ENCODE data around the gene SLC25A43.
"Not testable (repeated sequence)": the region's sequence is repeated elsewhere in the genome, so short reads cannot be mapped to it uniquely, and the experiment has no call there.

Gene SLC25A43

GRCh38 chrX:119398974-119399771 is at the start of gene SLC25A43:
Gene SLC25A43, plus strand, starts transcription at chrX:119399336. Its CDS starts 68 bp downstream, at chrX:119399404.
- in situ Hi-C loops (cut with MboI; ENCODE audit: low sequenced_read_pairs) = no loop called here

- in situ Hi-C loops (cut with MboI; ENCODE audit: low sequenced_read_pairs) = no loop called here
These were observed 39.3 kb upstream of the SLC25A43 start for GRCh38 chrX:119359618-119360382.

DNA sequence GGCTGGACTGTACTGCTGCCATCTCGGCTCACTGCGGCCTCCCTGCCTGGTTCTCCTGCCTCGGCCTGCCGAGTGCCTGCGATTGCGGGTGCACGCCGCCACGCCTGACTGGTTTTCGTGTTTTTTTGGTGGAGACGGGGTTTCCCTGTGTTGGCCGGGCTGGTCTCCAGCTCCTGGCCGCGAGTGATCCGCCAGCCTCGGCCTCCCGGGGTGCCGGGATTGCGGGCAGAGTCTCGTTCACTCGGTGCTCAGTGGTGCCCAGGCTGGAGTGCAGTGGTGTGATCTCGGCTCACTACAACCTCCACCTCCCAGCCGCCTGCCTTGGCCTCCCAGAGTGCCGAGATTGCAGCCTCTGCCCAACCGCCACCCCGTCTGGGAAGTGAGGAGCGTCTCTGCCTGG is 37.7 kb upstream of the SLC25A43 start:
- in situ Hi-C loops (cut with MboI; ENCODE audit: low sequenced_read_pairs) = not testable (repeated sequence)

DNA sequence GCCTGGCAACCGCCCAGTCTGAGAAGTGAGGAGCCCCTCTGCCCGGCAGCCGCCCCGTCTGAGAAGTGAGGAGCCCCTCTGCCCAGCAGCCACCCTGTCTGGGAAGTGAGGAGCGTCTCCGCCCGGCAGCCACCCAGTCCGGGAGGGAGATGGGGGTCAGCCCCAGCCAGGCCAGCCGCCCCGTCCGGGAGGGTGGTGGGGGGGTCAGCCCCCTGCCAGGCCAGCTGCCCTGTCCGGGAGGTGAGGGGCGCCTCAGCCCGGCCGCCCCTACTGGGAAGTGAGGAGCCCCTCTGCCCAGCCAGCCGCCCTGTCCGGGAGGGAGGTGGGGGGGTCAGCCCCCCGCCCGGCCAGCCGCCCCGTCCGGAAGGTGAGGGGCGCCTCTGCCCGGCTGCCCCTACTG is 37.1 kb upstream of the SLC25A43 start:
- in situ Hi-C loops (cut with MboI; ENCODE audit: low sequenced_read_pairs) = not testable (repeated sequence)

DNA sequence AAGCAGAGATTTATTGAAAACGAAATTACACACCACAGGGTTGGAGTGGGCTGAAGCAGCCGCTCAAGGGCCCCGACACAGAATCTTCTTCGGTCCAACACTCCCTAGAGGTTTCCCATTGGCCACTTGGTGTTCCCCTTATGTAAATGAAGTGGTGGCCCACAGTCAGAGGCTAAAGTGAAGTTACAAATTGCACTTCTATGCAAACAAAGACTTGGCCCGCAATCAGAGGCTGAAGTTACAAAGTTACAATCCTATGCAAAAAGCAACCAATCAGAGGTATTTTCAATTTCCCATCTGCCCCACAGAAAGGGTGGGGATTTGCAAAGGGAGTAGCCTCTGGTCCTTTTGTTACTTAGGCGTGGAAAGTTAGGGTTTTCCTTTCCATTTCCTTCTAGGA is 35.7 kb upstream of the SLC25A43 start:
- in situ Hi-C loops (cut with MboI; ENCODE audit: low sequenced_read_pairs) = no loop called here

DNA sequence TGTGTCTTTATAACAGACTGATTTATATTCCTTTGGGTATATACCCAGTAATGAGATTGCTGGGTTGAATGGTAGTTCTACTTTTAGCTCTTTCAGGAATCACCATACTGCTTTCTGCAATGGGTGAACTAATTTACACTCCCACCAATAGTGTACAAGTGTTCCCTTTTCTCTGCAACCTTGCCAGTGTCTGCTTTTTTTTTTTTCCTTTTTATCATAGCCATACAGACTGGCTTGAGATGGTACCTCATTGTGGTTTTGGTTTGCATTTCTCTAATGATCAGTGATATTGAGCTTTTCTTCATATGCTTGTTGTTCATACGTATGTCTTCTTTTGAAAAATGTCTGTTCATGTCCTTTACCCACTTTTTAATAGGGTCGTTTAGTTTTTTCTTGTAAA is 27.3 kb upstream of the SLC25A43 start:
- in situ Hi-C loops (cut with MboI; ENCODE audit: low sequenced_read_pairs) = not testable (repeated sequence)

DNA sequence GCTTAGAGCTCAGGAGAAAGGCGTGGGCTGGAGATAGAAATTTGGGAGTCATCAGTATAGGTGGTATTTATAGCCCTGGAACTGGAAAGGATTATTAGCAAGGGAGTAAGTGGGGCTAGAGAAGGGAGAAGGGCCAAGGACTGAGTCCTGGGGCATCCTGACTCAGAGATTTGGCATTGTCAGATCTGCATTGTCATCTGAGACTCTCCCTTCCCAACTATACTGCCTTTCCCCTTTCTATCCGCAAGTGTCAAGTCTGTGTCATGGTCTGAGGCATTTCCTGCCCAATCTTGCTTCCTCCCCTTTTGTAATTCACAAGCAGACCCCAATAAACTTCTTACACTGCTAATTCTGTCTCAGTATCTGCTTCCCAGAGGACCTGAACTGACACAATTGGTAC is 24.4 kb upstream of the SLC25A43 start:
- in situ Hi-C loops (cut with MboI; ENCODE audit: low sequenced_read_pairs) = no loop called here

- in situ Hi-C loops (cut with MboI; ENCODE audit: low sequenced_read_pairs) = no loop called here
These were observed 23.6 kb upstream of the SLC25A43 start for GRCh38 chrX:119375561-119375960.

- in situ Hi-C loops (cut with MboI; ENCODE audit: low sequenced_read_pairs) = no loop called here
These were observed 22.8 kb upstream of the SLC25A43 start for GRCh38 chrX:119376312-119376711.

DNA sequence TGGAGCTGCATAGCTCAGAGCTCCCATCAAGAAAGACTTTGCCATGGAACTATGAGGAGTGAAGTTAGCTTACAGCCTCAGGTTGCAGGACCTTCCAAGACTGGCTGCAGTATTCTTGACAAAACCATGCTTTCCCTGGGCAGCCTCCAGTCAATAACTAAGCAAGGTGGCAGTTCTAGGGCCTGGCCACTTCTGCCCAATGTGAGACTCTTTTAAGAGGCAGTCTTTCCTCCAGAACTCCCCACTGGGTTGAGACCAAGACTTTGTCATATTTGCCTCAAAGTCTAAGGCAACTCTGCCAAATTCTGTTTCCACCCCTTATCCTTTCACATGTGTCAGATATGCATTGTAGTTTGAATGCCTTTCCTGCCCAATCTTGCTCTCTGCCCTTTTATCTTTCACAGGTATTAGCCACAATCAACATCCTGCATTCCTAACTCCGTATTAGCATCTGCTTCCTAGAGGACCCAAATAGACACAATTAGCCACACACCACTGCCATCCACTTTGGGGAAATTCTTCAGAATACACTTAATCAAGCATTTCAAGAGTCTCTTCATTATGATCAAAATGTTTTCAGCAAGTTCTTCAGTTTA is 17.7 kb upstream of the SLC25A43 start:
- in situ Hi-C loops (cut with MboI; ENCODE audit: low sequenced_read_pairs) = no loop called here

GRCh38 chrX:119382606-119383005 is 16.5 kb upstream of the SLC25A43 start:
- in situ Hi-C loops (cut with MboI; ENCODE audit: low sequenced_read_pairs) = no loop called here

DNA sequence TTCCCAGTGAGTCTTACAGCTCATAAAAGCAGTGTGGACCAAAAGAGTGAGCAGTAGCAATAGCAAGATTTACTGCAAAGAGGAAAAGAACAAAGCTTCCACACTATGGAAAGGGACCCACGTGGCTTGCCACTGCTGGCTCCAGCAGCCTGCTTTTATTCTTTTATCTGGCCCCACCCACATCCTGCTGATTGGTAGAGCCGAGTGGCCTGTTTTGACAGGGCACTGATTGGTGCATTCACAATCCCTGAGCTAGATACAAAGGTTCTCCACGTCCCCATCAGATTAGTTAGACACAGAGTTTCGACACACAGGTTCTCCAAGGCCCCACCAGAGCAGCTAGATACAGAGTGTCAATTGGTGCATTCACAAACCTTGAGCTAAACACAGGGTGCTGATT is 12.5 kb upstream of the SLC25A43 start:
- in situ Hi-C loops (cut with MboI; ENCODE audit: low sequenced_read_pairs) = not testable (repeated sequence)

GRCh38 chrX:119387426-119387825 is 11.7 kb upstream of the SLC25A43 start:
- in situ Hi-C loops (cut with MboI; ENCODE audit: low sequenced_read_pairs) = not testable (repeated sequence)

DNA sequence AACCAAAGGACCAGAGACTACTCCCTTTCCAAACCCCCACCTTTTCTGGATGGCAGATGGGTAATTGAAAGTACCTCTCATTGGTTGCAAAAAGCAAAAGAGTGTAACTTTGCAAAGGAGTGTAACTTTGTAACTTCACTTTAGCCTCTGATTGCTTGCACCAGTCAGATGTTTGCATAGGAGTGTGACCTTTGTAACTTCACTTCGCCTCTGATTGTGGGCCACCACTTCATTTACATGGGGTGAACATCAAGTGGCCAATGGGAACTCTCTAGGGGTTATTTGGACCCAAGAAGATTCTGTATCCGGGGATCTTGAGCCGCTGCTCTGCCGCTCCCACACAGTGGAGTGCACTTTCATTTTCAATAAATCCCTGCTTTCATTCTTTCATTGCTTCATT is 9.9 kb upstream of the SLC25A43 start:
- in situ Hi-C loops (cut with MboI; ENCODE audit: low sequenced_read_pairs) = no loop called here

DNA sequence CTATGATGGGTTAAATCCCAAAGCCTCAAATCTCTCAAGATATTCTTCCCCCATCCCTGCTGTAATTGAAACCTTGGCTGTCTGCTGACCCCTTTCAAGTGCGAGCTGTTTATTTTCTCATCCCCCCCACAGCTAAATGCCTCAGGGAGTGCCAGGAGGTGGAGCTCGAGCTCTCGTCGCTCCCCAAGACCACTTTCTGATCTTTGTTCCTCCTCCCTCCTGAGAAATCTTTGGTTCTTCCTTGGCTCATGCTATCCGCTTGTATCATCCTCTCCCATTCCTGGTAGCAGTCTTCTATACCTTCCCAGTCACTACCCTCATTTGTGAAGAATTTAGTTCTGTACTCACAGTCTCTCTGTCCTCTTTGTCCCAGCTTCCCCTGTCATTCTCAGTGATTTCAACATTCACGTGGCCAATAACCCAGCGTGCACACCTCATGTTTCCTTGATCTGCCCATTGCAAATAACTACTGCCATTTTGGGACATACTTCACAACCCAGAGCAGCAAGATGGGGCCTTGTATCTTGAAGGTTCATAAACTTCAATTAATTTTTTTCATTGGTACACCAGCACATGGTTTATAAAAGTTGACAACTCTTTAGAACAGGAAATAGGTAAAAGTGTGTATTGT is 9.2 kb upstream of the SLC25A43 start:
- in situ Hi-C loops (cut with MboI; ENCODE audit: low sequenced_read_pairs) = no loop called here

GRCh38 chrX:119391279-119391678 is 7.9 kb upstream of the SLC25A43 start:
- in situ Hi-C loops (cut with MboI; ENCODE audit: low sequenced_read_pairs) = no loop called here

GRCh38 chrX:119393144-119393543 is 6.0 kb upstream of the SLC25A43 start:
- in situ Hi-C loops (cut with MboI; ENCODE audit: low sequenced_read_pairs) = no loop called here

GRCh38 chrX:119398587-119398973 is 556 bp upstream of the SLC25A43 start:
- in situ Hi-C loops (cut with MboI; ENCODE audit: low sequenced_read_pairs) = no loop called here

- in situ Hi-C loops (cut with MboI; ENCODE audit: low sequenced_read_pairs) = no loop called here
These were observed 601 bp downstream of the SLC25A43 start for GRCh38 chrX:119399772-119400101.

DNA sequence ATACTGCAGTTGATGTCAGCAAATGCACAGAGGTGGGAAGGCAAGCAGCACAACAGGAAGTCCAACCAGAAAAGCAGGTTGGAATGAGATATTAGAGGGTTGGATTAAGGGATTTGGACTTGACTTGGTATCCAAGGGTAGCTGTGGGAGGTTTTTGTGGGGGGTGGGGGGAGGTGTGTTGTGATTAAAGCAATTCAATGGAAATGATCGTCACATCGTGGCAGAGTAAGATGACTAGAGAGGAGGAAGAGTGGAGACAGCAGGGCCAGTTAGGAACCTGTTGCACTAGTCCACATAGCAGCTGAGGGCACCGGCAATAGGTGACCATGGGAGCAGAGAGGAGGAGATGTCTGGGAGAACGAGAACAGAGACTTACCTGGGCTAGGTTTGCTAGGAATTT is 2.4 kb downstream of the SLC25A43 start:
- in situ Hi-C loops (cut with MboI; ENCODE audit: low sequenced_read_pairs) = no loop called here

DNA sequence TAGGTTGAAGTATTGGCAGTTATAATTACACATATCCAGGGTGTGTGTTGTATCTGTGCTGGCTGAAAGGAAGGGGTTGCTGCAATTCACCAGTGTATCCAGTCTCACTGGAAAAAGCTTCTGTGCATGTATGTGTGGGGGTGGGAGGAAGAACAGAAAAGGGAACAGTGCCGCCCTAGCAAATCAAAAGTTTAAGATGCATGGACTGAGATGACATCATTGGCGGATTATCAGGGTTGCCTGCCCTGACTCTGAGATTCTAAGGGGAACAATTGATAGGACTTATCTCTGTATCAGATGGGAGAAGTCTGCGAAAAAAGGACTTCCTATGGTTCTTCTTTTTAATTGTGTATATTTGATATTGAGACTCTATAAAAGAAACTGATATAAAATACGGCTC is 3.5 kb downstream of the SLC25A43 start:
- in situ Hi-C loops (cut with MboI; ENCODE audit: low sequenced_read_pairs) = no loop called here

DNA sequence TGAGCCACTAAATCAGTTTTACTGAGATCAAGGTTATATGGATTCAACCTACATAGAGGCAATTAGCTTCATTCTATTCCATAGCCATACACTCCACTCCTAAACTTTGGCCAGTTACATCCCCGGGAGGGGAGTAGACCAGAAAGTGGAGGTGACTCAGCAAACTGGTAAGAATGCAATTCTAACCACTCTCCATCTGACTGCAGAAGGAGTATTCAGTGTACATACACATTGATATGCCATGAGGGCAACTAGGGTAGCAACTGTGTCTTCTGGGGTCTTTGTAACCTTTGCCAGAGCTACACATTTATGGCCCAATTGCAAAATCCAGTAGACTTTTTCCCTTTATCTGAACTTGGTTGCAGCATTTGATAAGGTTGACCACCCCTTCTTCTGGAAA is 7.6 kb downstream of the SLC25A43 start:
- in situ Hi-C loops (cut with MboI; ENCODE audit: low sequenced_read_pairs) = no loop called here
